ENCODE data around the gene VEZT.

Gene VEZT

DNA sequence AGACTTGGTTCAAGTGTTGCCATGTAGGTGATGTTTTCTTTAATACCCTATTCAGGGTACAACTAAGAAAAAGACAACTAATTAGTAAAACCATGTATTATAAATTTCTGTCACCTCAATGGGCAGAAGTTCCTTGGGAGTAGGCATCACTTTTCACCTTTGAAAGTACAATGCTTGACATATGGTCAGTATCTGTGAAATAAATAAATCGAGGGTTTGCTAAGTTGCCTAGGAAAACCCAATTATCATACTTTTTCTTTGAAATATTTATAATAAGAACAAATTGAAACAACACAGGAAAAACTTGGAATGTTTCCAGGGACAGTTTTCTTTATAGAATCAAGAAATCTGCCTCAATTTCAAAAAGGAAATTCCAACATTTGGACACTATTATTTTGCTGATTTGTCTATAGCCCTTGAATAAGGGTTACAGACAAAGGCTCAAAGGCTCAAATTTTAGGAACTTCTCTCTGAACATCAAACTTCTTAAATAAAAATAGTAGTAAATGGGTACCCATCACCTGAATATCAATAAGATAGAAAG, 14.0 kb upstream of the VEZT start:
- TF ChIP-seq, protein P1, sequence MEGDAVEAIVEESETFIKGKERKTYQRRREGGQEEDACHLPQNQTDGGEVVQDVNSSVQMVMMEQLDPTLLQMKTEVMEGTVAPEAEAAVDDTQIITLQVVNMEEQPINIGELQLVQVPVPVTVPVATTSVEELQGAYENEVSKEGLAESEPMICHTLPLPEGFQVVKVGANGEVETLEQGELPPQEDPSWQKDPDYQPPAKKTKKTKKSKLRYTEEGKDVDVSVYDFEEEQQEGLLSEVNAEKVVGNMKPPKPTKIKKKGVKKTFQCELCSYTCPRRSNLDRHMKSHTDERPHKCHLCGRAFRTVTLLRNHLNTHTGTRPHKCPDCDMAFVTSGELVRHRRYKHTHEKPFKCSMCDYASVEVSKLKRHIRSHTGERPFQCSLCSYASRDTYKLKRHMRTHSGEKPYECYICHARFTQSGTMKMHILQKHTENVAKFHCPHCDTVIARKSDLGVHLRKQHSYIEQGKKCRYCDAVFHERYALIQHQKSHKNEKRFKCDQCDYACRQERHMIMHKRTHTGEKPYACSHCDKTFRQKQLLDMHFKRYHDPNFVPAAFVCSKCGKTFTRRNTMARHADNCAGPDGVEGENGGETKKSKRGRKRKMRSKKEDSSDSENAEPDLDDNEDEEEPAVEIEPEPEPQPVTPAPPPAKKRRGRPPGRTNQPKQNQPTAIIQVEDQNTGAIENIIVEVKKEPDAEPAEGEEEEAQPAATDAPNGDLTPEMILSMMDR (IDR thresholded peaks at IDR 0.05; ENCODE audit: insufficient read depth, low read length, poor library complexity, severe bottlenecking): no peak
- no peaks in the 10 kb centered on the region for H3K36me3 ChIP-seq (ENCODE audit: control insufficient read depth, insufficient read depth, low read length)
- no peak overlapping the region for H3K4me3 ChIP-seq (replicated peaks; ENCODE audit: low read depth, low read length)
- no peaks in the 10 kb centered on the region for H3K27me3 ChIP-seq (replicated peaks; ENCODE audit: control insufficient read depth, insufficient read depth, low read length)
- no peak for DNase-seq (ENCODE audit: extremely low read depth, insufficient read length)

DNA sequence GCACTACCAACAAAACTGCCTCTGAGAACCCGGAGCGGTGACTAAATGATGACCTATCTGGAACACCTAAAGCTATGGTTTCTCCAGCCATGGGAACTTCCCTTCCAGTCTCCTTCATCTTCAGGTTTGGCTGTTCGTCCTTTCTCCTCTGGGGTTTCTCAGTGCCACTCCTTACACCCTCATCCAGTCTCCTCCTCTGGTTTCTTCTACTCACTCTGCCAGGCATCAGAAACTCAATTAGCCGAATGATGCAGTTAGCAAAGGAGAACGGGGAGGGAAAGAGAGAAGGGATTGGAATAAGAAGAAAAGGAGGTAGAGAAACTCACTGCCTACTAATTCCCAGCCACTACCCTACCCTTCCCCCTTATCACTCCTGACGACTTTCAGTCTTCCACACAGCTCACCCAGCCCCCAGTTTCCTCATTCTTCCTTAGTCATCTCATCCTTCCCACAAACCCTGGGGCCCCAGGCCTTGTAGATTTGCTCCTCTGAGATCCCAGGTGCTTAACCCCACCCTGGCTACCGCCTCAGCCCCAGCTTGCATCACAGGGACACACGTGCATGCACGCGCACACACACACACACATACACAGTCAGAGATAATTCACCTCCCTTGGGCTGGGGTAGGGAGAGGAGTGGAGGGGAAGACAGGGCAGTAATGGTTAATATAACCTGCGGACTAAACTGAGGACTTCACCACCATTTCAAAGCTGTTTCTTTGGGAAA, 13.3 kb upstream of the VEZT start:
- H3K27me3 ChIP-seq (replicated peaks; ENCODE audit: control insufficient read depth, insufficient read depth, low read length): no peaks in the 10 kb centered on the region
- no peaks in the 10 kb centered on the region for H3K36me3 ChIP-seq (ENCODE audit: control insufficient read depth, insufficient read depth, low read length)
- H3K4me3 ChIP-seq (replicated peaks; ENCODE audit: low read depth, low read length): 0 out of 2 replicates have a peak overlapping the region, but pooled peaks have one; percentile 12
- peak; percentile 45 for DNase-seq (ENCODE audit: extremely low read depth, insufficient read length)
- TF ChIP-seq, protein P1 (IDR thresholded peaks at IDR 0.05; ENCODE audit: insufficient read depth, low read length, poor library complexity, severe bottlenecking): no peak

DNA sequence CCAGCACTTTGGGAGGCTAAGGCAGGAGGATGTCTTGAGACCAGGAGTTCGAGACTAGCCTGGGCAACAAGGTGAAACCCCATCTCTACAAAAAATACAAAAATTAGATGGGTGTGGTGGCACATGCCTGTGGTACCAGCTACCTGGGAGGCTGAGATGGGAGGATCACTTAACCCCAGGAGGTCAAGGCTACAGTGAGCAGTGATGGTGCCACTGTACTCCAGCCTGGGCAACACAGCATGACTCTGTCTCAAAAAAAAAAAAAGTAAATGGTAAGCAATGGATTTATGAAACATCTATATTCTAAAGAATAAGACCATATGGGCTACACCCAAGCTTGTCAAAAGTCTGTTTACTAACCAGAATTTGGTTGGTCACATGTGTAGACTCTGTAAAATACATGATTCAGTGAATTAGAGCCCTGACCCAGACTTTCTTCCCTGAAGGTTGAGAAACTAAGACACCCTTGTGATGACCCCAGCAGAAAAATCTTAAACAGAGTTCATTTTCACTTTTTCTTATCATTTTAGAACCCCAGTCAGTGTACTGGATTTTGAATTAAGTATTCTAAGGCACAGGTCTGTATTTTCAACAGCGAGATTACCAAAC, 12.5 kb upstream of the VEZT start:
- H3K27me3 ChIP-seq (replicated peaks; ENCODE audit: control insufficient read depth, insufficient read depth, low read length): no peaks in the 10 kb centered on the region
- no peak overlapping the region for H3K4me3 ChIP-seq (replicated peaks; ENCODE audit: low read depth, low read length)

DNA sequence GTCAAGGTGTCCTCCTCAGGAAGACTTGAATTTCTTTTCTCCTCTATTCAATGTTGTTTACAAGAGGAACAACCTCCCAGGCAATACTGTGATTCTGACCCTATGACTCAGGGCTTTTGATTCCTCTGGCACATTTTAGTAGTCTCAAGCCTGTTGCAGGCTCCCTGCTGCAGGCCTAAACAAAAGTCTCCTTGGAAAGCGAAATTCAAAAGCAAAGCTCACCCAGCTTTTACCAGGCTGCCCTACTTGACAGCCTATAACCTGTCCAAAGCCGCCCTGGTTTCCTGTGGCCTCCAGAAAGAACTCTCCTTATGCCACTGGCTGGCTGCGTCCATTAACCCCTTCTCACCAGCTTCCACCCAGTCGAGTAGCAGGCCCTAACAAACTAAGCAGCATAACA, 11.9 kb upstream of the VEZT start:
- no peak for DNase-seq (ENCODE audit: extremely low read depth, insufficient read length)
- H3K4me3 ChIP-seq (replicated peaks; ENCODE audit: low read depth, low read length): no peak overlapping the region
- no peaks in the 10 kb centered on the region for H3K36me3 ChIP-seq (ENCODE audit: control insufficient read depth, insufficient read depth, low read length)

More for the DNA sequence above, 12.5 kb upstream of the VEZT start:
- TF ChIP-seq, protein P1 (IDR thresholded peaks at IDR 0.05; ENCODE audit: insufficient read depth, low read length, poor library complexity, severe bottlenecking): no peak
- H3K36me3 ChIP-seq (ENCODE audit: control insufficient read depth, insufficient read depth, low read length): no peaks in the 10 kb centered on the region
- DNase-seq (ENCODE audit: extremely low read depth, insufficient read length): no peak

DNA sequence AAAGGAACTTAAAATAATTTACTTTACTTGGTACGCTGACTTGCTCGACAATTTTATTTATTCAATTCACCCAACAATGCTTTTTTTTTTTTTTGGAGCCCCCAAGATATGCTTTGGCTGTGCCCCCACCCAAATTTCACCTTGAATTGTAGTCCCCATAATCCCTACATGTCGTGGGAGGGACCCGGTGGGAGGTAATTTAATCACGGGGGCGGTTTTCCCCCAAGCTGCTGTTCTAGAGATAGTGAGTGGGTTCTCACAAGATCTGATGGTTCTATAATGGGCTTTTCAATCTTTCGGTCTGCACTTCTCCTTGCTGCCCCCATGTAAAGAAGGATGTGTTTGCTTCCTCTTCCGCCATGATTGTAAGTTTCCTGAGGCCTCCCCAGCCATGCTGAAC, 10.7 kb upstream of the VEZT start:
- no peak overlapping the region for H3K4me3 ChIP-seq (replicated peaks; ENCODE audit: low read depth, low read length)
- no peak for DNase-seq (ENCODE audit: extremely low read depth, insufficient read length)
- H3K27me3 ChIP-seq (replicated peaks; ENCODE audit: control insufficient read depth, insufficient read depth, low read length): no peaks in the 10 kb centered on the region
- TF ChIP-seq, protein P1 (IDR thresholded peaks at IDR 0.05; ENCODE audit: insufficient read depth, low read length, poor library complexity, severe bottlenecking): no peak
- no peaks in the 10 kb centered on the region for H3K36me3 ChIP-seq (ENCODE audit: control insufficient read depth, insufficient read depth, low read length)

More for the DNA sequence above, 11.9 kb upstream of the VEZT start:
- no peaks in the 10 kb centered on the region for H3K27me3 ChIP-seq (replicated peaks; ENCODE audit: control insufficient read depth, insufficient read depth, low read length)
- TF ChIP-seq, protein P1 (IDR thresholded peaks at IDR 0.05; ENCODE audit: insufficient read depth, low read length, poor library complexity, severe bottlenecking): no peak

All from GM06990 (cell line).